ENCODE measurements around the gene TPI1.
A peak's percentile ranks its signal among the peaks of the same experiment; 100 is the strongest.

Gene TPI1

DNA sequence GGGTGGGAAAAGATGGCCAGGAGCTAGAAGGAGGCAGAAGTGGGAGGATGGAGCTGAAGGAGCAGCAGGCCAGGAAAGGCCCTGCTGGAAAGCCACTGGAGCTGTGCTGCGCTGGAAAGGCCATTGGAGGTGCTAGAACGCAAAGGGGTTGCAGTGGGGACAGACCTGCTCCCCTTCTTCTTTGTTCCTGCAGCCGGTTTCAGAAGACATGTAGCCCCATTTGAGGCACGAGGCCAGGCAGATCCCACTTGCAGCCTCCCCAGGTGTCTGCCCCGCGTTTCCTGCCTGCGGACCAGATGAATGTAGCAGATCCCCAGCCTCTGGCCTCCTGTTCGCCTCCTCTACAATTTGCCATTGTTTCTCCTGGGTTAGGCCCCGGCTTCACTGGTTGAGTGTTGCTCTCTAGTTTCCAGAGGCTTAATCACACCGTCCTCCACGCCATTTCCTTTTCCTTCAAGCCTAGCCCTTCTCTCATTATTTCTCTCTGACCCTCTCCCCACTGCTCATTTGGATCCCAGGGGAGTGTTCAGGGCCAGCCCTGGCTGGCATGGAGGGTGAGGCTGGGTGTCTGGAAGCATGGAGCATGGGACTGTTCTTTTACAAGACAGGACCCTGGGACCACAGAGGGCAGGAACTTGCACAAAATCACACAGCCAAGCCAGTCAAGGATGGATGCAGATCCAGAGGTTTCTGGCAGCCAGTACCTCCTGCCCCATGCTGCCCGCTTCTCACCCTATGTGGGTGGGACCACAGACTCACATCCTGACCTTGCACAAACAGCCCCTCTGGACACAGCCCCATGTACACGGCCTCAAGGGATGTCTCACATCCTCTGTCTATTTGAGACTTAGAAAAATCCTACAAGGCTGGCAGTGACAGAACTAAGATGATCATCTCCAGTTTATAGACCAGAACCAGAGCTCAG, 48.0 kb upstream of the TPI1 start:
- TF ChIP-seq REST (IDR thresholded peaks at IDR 0.05; ENCODE audit: low read depth) (no peak), FOXM1 (IDR thresholded peaks at IDR 0.05; ENCODE audit: borderline replicate concordance, low read depth) (no peak), EP300 (IDR thresholded peaks at IDR 0.05; ENCODE audit: borderline replicate concordance) (no peak), RAD21 (IDR thresholded peaks at IDR 0.05; ENCODE audit: low read depth) (no peak), MAX (IDR thresholded peaks at IDR 0.05) (no peak), TEAD4 (IDR thresholded peaks at IDR 0.05) (no peak), ZBTB7A (IDR thresholded peaks at IDR 0.05; ENCODE audit: low read depth) (no peak), NFIC (IDR thresholded peaks at IDR 0.05) (no peak), CEBPB (IDR thresholded peaks at IDR 0.05) (no peak), USF1 (IDR thresholded peaks at IDR 0.05) (no peak), YY1 (IDR thresholded peaks at IDR 0.05; ENCODE audit: low read depth) (no peak), EGR1 (IDR thresholded peaks at IDR 0.05) (no peak), TAF1 (IDR thresholded peaks at IDR 0.05; ENCODE audit: low read depth) (no peak), CREB1 (IDR thresholded peaks at IDR 0.05; ENCODE audit: low read depth) (no peak), TCF12 (IDR thresholded peaks at IDR 0.05; ENCODE audit: low read depth) (no peak)

DNA sequence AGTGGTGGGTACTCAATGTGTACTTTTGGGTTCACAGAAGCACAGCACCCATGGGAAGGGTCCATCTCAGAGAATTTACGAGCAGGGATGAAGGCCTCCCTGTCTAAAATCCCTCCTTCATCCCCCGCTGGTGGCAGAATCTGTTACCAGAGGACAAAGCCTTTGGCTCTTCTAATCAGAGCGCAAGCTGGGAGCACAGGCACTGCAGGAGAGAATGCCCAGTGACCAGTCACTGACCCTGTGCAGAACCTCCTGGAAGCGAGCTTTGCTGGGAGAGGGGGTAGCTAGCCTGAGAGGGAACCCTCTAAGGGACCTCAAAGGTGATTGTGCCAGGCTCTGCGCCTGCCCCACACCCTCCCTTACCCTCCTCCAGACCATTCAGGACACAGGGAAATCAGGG, 47.2 kb upstream of the TPI1 start:
- TF ChIP-seq ZBTB7A (IDR thresholded peaks at IDR 0.05; ENCODE audit: low read depth) (no peak), YY1 (IDR thresholded peaks at IDR 0.05; ENCODE audit: low read depth) (no peak), NFIC (IDR thresholded peaks at IDR 0.05) (no peak), USF1 (IDR thresholded peaks at IDR 0.05) (no peak), TEAD4 (IDR thresholded peaks at IDR 0.05) (no peak), TCF12 (IDR thresholded peaks at IDR 0.05; ENCODE audit: low read depth) (no peak), TAF1 (IDR thresholded peaks at IDR 0.05; ENCODE audit: low read depth) (no peak), CEBPB (IDR thresholded peaks at IDR 0.05) (no peak), FOXM1 (IDR thresholded peaks at IDR 0.05; ENCODE audit: borderline replicate concordance, low read depth) (no peak), REST (IDR thresholded peaks at IDR 0.05; ENCODE audit: low read depth) (no peak), EGR1 (IDR thresholded peaks at IDR 0.05) (no peak), CREB1 (IDR thresholded peaks at IDR 0.05; ENCODE audit: low read depth) (no peak), MAX (IDR thresholded peaks at IDR 0.05) (no peak), EP300 (IDR thresholded peaks at IDR 0.05; ENCODE audit: borderline replicate concordance) (no peak), RAD21 (IDR thresholded peaks at IDR 0.05; ENCODE audit: low read depth) (no peak)

DNA sequence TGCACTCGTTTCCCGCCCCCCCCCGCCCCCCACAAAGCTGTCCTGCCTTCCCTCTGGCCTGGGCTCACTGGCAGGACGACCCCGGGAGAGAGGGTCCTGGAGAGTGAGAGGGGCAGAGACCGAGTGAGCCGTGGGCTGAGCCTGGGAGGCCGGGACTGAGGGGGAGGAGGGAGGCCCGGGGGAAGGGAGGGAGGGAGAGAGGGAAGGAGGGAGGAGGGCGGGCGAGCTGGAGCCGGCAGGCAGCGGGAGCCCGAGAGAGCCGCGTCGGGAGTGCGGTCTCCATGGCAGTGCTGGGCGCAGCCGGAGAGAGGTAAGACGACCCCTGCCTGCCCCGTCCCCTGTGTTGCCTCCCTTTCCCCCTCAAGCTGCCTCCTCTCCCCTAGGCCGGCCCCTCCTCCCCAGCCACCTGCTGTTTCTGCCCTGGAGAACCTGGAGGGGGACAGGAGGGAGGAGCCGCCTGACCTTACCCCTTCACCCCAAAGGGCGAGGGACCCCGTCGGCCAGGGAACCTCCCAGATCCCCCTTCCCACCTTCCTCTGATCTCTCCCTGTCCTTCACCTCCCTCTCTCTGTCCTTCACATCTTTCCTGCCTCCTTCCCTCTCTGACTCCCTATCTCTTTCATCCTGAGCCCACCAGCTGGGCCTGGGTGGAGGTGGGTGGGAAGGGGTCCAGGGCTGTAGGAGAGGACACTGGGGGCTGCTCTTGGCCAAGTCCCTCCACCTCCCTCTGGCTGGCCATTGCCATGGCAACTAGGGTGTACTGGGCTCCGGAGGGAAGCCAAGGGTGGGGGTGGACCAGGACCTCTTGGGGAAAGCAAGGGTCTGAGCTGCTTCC, 45.5 kb upstream of the TPI1 start, which contains the start of gene GPR162:
GPR162 (plus strand) TSS at position 231 of the 835 bp plus-strand sequence. CDS start 2,078 bp downstream, outside the sequence.
- TF ChIP-seq ZBTB7A (IDR thresholded peaks at IDR 0.05; ENCODE audit: low read depth) (peak; percentile 64), CREB1 (IDR thresholded peaks at IDR 0.05; ENCODE audit: low read depth) (no peak), YY1 (IDR thresholded peaks at IDR 0.05; ENCODE audit: low read depth) (no peak)

- TF ChIP-seq CEBPB (IDR thresholded peaks at IDR 0.05): no peak
- no peak for TF ChIP-seq USF1 (IDR thresholded peaks at IDR 0.05)
- no peak for TF ChIP-seq EP300 (IDR thresholded peaks at IDR 0.05; ENCODE audit: borderline replicate concordance)
- no peak for TF ChIP-seq RAD21 (IDR thresholded peaks at IDR 0.05; ENCODE audit: low read depth)
- TF ChIP-seq FOXM1 (IDR thresholded peaks at IDR 0.05; ENCODE audit: borderline replicate concordance, low read depth): no peak
- TF ChIP-seq EGR1 (IDR thresholded peaks at IDR 0.05): no peak
- TF ChIP-seq YY1 (IDR thresholded peaks at IDR 0.05; ENCODE audit: low read depth): no peak
Observed at GRCh38 chr12:6822426-6823135, 44.8 kb upstream of the TPI1 start.
